K562 (cell line): ENCODE data around the gene PRELID3B. TPM values are rescaled to one million over a fixed set of nuclear protein-coding genes. Genes with fewer than 3 reads are reported as not detected.

Experiments
- ATAC-seq: fragments of 200-7000 bp; cut with Tn5 transposase; 3 replicates; pipeline ENCODE4 v1.9.1; 2020; ENCODE audit warnings: moderate library complexity
- BruUV-seq: library from RNA; stranded (reverse); fragments of 400-500 nt; replicated peaks from 2 replicates; lab custom pipeline; 2021; lab: Mats Ljungman, UMichigan
- CTCF ChIA-PET: fragments of 300-600 bp; formaldehyde crosslinking; extraction: SDS; loops from one replicate; lab custom pipeline; 2021; ENCODE audit warnings: low intra/inter-chr PET ratio; lab: Yijun Ruan, JAX
- POLR2A ChIA-PET: fragments of 300-600, 350-650 bp; sonication (Branson Sonifier 250); formaldehyde crosslinking; extraction: SDS; loops from one replicate; lab custom pipeline; 2021; ENCODE audit warnings: antibody characterized with exemption, inconsistent platforms; lab: Yijun Ruan, JAX
- DNase-seq, 4 experiments: peaks; one replicate each; pipeline versions ENCODE4 v3.0.0 to v3.0.0-alpha.2; 2011 to 2018; ENCODE audit warnings: low spot score in 3 of 4, mixed read lengths in 3 of 4; ENCODE audit errors: extremely low read depth in 1 of 4
- FAIRE-seq: peaks from 2 replicates; lab custom pipeline; 2011; peaks lifted over from hg19 to GRCh38; lab: Jason Lieb, UNC
- H2AFZ ChIP-seq: 2 replicates; pipeline ENCODE4 v1.6.0; 2011; ENCODE audit warnings: low read depth, low read length, control low read depth, inconsistent platforms
- H3K27ac ChIP-seq: fragments of 200-600 bp; 3 replicates; pipeline ENCODE4 v1.8.0; 2011; ENCODE audit warnings: low read depth, mild to moderate bottlenecking, control low read depth, inconsistent platforms, low read length, moderate library complexity, mixed read lengths; ENCODE audit errors: extremely low read depth
- H3K27me3 ChIP-seq, 2 experiments: fragments of 300-600 bp in 1 of 2; 2 replicates in 1 of 2; 3 replicates in 1 of 2; pipeline versions ENCODE4 v1.6.0 to v1.8.0; 2011; ENCODE audit warnings: inconsistent platforms in 2 of 2, low read length in 2 of 2, mild to moderate bottlenecking in 1 of 2, mixed read lengths in 1 of 2, moderate library complexity in 1 of 2; ENCODE audit not compliant: control insufficient read depth in 2 of 2, insufficient read depth in 2 of 2
- H3K36me3 ChIP-seq: fragments of 300-600 bp; 3 replicates; pipeline ENCODE4 v1.8.0; 2011; ENCODE audit warnings: mild to moderate bottlenecking, low read length, inconsistent platforms; ENCODE audit not compliant: control insufficient read depth, insufficient read depth
- H3K4me1 ChIP-seq, 2 experiments: fragments of 200-600 bp in 1 of 2; replicated peaks in 1 of 2; 2 replicates in 1 of 2; 3 replicates in 1 of 2; pipeline versions ENCODE4 v1.5.1 to v1.8.0; 2011; ENCODE audit warnings: inconsistent platforms in 2 of 2, low read length in 2 of 2, mild to moderate bottlenecking in 1 of 2, mixed read lengths in 1 of 2, moderate library complexity in 1 of 2; ENCODE audit not compliant: control insufficient read depth in 2 of 2, insufficient read depth in 2 of 2
- H3K4me2 ChIP-seq: 2 replicates; pipeline ENCODE4 v1.6.1; 2011; ENCODE audit warnings: low read length, control low read depth, inconsistent platforms, mixed read lengths; ENCODE audit not compliant: insufficient read depth
- H3K4me3 ChIP-seq: fragments of 200-600 bp; sonication (generic), shearing (Covaris generic); 2 replicates; pipeline ENCODE4 v1.5.1; 2016; ENCODE audit warnings: control low read depth, inconsistent platforms
- H3K79me2 ChIP-seq: fragments of 200-600 bp; 3 replicates; pipeline ENCODE4 v1.8.0; 2011; ENCODE audit warnings: low read length, inconsistent platforms; ENCODE audit not compliant: control insufficient read depth, insufficient read depth
- H3K9ac ChIP-seq, 2 experiments: 2 replicates each; pipeline versions ENCODE4 v1.6.0 to v1.6.1; 2011; ENCODE audit warnings: low read depth in 2 of 2, low read length in 2 of 2, control low read depth in 1 of 2, inconsistent platforms in 1 of 2, mild to moderate bottlenecking in 1 of 2, mixed read lengths in 1 of 2; ENCODE audit not compliant: insufficient read depth in 1 of 2
- H3K9me1 ChIP-seq: one replicate; pipeline ENCODE4 v1.6.0; 2011; ENCODE audit warnings: inconsistent platforms, mild to moderate bottlenecking, low read length, moderate library complexity; ENCODE audit not compliant: control insufficient read depth, insufficient read depth
- H3K9me3 ChIP-seq: replicated peaks from 2 replicates; pipeline ENCODE4 v1.5.1; 2011; ENCODE audit warnings: low read depth, low read length, inconsistent platforms; ENCODE audit not compliant: control insufficient read depth, insufficient read depth
- H4K20me1 ChIP-seq: replicated peaks from 2 replicates; pipeline ENCODE4 v1.6.1; 2011; ENCODE audit warnings: low read length, inconsistent platforms, mixed read lengths; ENCODE audit not compliant: control insufficient read depth, insufficient read depth
- ARID4B ChIP-seq: sonication (generic); formaldehyde crosslinking; IDR thresholded peaks from 2 replicates; pipeline ENCODE4 v1.8.0; 2022; ENCODE audit warnings: mild to moderate bottlenecking, missing genetic modification reagents
- MCM5 ChIP-seq: fragments of 450-650 bp; IDR thresholded peaks from 2 replicates; pipeline ENCODE4 v1.6.1; 2016; ENCODE audit warnings: low read depth
- MTA2 ChIP-seq: fragments of 450-650 bp; IDR thresholded peaks from 2 replicates; pipeline ENCODE4 v1.6.1; 2016; ENCODE audit warnings: low read depth
- MXI1 ChIP-seq: IDR thresholded peaks from 2 replicates; pipeline ENCODE4 v1.6.1; 2011; ENCODE audit warnings: low read depth, mild to moderate bottlenecking, improper control_type of control experiment, low read length
- NCOA4 ChIP-seq: fragments of 450-650 bp; IDR thresholded peaks from 2 replicates; pipeline ENCODE4 v1.6.1; 2018; ENCODE audit warnings: mild to moderate bottlenecking; ENCODE audit not compliant: partially characterized antibody
- PHTF2 ChIP-seq: fragments of 250-450 bp; sonication (Bioruptor Pico); IDR thresholded peaks from 2 replicates; pipeline ENCODE4 v1.5.0; 2021; ENCODE audit warnings: mild to moderate bottlenecking
- SPI1 ChIP-seq: IDR thresholded peaks from 2 replicates; pipeline ENCODE4 v1.6.1; 2011; ENCODE audit warnings: low read depth, low read length, control low read depth, borderline replicate concordance
- SRSF7 ChIP-seq: fragments of 200-400 bp; formaldehyde crosslinking; optimal IDR thresholded peaks from 2 replicates; pipeline ENCODE3; 2017; ENCODE audit warnings: mild to moderate bottlenecking, low read depth, low read length
- TGIF2 ChIP-seq: sonication (generic); formaldehyde crosslinking; IDR thresholded peaks from 2 replicates; pipeline ENCODE4 v1.8.1; 2022; ENCODE audit warnings: mild to moderate bottlenecking, missing genetic modification reagents, moderate library complexity
- ZBTB2 ChIP-seq: fragments of 450-650 bp; IDR thresholded peaks from 2 replicates; pipeline ENCODE4 v1.6.1; 2016; ENCODE audit warnings: antibody characterized with exemption
- ZBTB34 ChIP-seq: fragments of 250-450 bp; sonication (Bioruptor Pico); IDR thresholded peaks from 2 replicates; pipeline ENCODE4 v1.8.0; 2021; ENCODE audit warnings: mild to moderate bottlenecking, moderate library complexity
- ZNF639 ChIP-seq, 2 experiments: fragments of 200-800 bp in 1 of 2; sonication (Bioruptor generic) in 1 of 2; sonication (generic) in 1 of 2; formaldehyde crosslinking in 1 of 2; IDR thresholded peaks in 1 of 2; conservative IDR thresholded peaks in 1 of 2; 2 replicates each; pipeline versions ENCODE4 v1.5.0 to v1.6.1; 2016 to 2020; ENCODE audit warnings: missing compliant biosample characterization in 1 of 2, missing genetic modification characterization in 1 of 2, missing genetic modification reagents in 1 of 2
- WGBS: fragments of 100-300 bp; shearing (Covaris generic); methylation state at CpG from one replicate; pipeline ENCODE4 v1.1.6; 2016; ENCODE audit warnings: low coverage, mixed read lengths; ENCODE audit not compliant: insufficient coverage; ENCODE audit errors: missing lambda C conversion rate; 5-methylcytosine and 5-hydroxymethylcytosine counted together
- in situ Hi-C: fragments of 300-500 bp; cut with MboI; formaldehyde crosslinking; loops from 4 replicates; pipeline ENCODE4 v1.15.0; 2018; ENCODE audit warnings: inconsistent platforms, mixed read lengths
- intact Hi-C: fragments of 100-400 bp; cut with micrococcal nuclease; formaldehyde crosslinking; loops from 2 replicates; pipeline ENCODE4 v1.14.2; 2022
- polyA plus RNA-seq, 8 experiments: library from polyadenylated mRNA; depleted of rRNA in 4 of 8; stranded (reverse) in 5 of 8; unstranded in 3 of 8; fragments of >200 nt; fragmentation: Nextera tagmentation in 2 of 8; fragmentation: Illumina TruSeq in 1 of 8; extraction: Ambion mirVana in 2 of 8; extraction: Trizol in 1 of 8; gene quantifications; 2 replicates each; pipeline versions ENCODE4 v1.2.1 to v1.2.3, GENCODE V29; 2011 to 2014; ENCODE audit warnings: inconsistent platforms in 1 of 8, missing spikeins in 1 of 8
- total RNA-seq, 7 experiments: library from RNA; depleted of rRNA in 6 of 7; stranded (reverse); fragments of >200 nt in 6 of 7; fragmentation: Illumina TruSeq in 2 of 7; extraction: Trizol in 2 of 7; gene quantifications; 2 replicates each; pipeline versions ENCODE4 v1.2.1 to v1.2.3, GENCODE V29; 2011 to 2021; ENCODE audit warnings: low replicate concordance in 1 of 7

The PRELID3B gene
- total and polyA plus RNA-seq, 9 of the 15 experiments (the other 6 are each of a cell fraction or from before 2014, with no cell fraction given), result 77.0 to 186 (median 101) TPM

GRCh38 chr20:59015812-59016711, 26.5 kb downstream of the PRELID3B start:
- peak overlapping the region; percentile 46; the same call in 1 of the 2 replicates for H2AFZ ChIP-seq
- H3K4me2 ChIP-seq, result no peak overlapping the region
- H3K36me3 ChIP-seq, result peaks cover 6% of the 10 kb centered on the region; the same call in 1 of the 3 replicates
- POLR2A ChIA-PET, result interaction anchor here (0.8 to 1.2 kb wide), 2 partner anchors 14 to 15 kb away, joined by 3 read pairs; no protein-coding TSS in a partner anchor
- peak overlapping the region; percentile 4; the same call in 2 of the 3 replicates for H3K27ac ChIP-seq
- peak overlapping the region in 1 of 2 experiments; percentile 74; a peak in 2 of 4 replicates for H3K9ac ChIP-seq
- peaks cover 22% of the 10 kb centered on the region for H3K79me2 ChIP-seq
- FAIRE-seq, result no peak
- in situ Hi-C loops, result no loop called here
- H4K20me1 ChIP-seq, result no peaks in the 10 kb centered on the region
- H3K27me3 ChIP-seq, result no peaks in the 10 kb centered on the region
- H3K4me1 ChIP-seq, result peaks cover 77 to 82% of the 10 kb centered on the region in 2 experiments
- H3K9me1 ChIP-seq, result no peaks in the 10 kb centered on the region
- intact Hi-C loops, result no loop called here
- no TSS peak for BruUV-seq
- CTCF ChIA-PET, result no interaction called here
- no peak for DNase-seq
- no peak for ATAC-seq
- H3K4me3 ChIP-seq, result no peak overlapping the region
- H3K9me3 ChIP-seq, result no peaks in the 10 kb centered on the region
- 79% methylated on average over 13 of the region's 16 CpGs for WGBS
- peak; percentile 78 for TF ChIP-seq SPI1
- no peak for TF ChIP-seq MXI1
- no peak for TF ChIP-seq ZBTB34 (CRISPR knock-in tag)
- no peak for TF ChIP-seq NCOA4
- no peak for TF ChIP-seq TGIF2 (CRISPR knock-in tag)
- TF ChIP-seq ARID4B (CRISPR knock-in tag), result no peak
- TF ChIP-seq ZNF639 (CRISPR knock-in tag; conservative IDR thresholded peaks at IDR 0.05 in 1 of 2, IDR thresholded peaks at IDR 0.05 in 1 of 2), result no peak
- no peak for TF ChIP-seq ZBTB2
- TF ChIP-seq MCM5, result no peak
- no peak for TF ChIP-seq SRSF7
- TF ChIP-seq PHTF2 (CRISPR knock-in tag), result no peak
- TF ChIP-seq MTA2, result no peak
